Inferior parietal cortex (tissue), 1 donor: ENCODE results near the gene PPP4R3C.
"Not testable (repeated sequence)": the region's sequence is repeated elsewhere in the genome, so short reads cannot be mapped to it uniquely, and the experiment has no call there.

Source experiments
- DNase-seq: peaks from one replicate; pipeline ENCODE4 v3.0.0-alpha.2; 2016; ENCODE audit errors: extremely low spot score

The PPP4R3C gene

GRCh38 chrX:27463187-27463586 is at the start of gene PPP4R3C:
TSS of gene PPP4R3C (minus strand) at chrX:27463341. CDS start at chrX:27463296, 45 bp downstream.
- no peak for DNase-seq

- no peak for DNase-seq
These were observed 28.3 kb upstream of the PPP4R3C start for GRCh38 chrX:27491397-27491796.

GRCh38 chrX:27466051-27466450 is 2.9 kb upstream of the PPP4R3C start:
- DNase-seq, result no peak

- no peak for DNase-seq
These were observed 1.9 kb upstream of the PPP4R3C start for GRCh38 chrX:27465036-27465435.

- not testable (repeated sequence) for DNase-seq
These were observed 4.0 kb downstream of the PPP4R3C start for GRCh38 chrX:27459129-27459528.

- DNase-seq, result not testable (repeated sequence)
These were observed 4.6 kb downstream of the PPP4R3C start for GRCh38 chrX:27458544-27458943.

GRCh38 chrX:27451324-27451723 is 11.8 kb downstream of the PPP4R3C start:
- DNase-seq, result no peak

- no peak for DNase-seq
These were observed 16.7 kb downstream of the PPP4R3C start for GRCh38 chrX:27446423-27446822.

- no peak for DNase-seq
These were observed 17.7 kb downstream of the PPP4R3C start for GRCh38 chrX:27445438-27445837.

- DNase-seq, result no peak
These were observed 18.8 kb downstream of the PPP4R3C start for GRCh38 chrX:27444093-27444908.

GRCh38 chrX:27442392-27442791 is 20.7 kb downstream of the PPP4R3C start:
- DNase-seq, result not testable (repeated sequence)

- DNase-seq, result no peak
These were observed 23.4 kb downstream of the PPP4R3C start for GRCh38 chrX:27439771-27440170.

GRCh38 chrX:27438937-27439336 is 24.2 kb downstream of the PPP4R3C start:
- no peak for DNase-seq

- DNase-seq, result no peak
These were observed 28.1 kb downstream of the PPP4R3C start for GRCh38 chrX:27435031-27435430.
